Thoracic aorta (tissue), 2 donors: Measurements from ENCODE around the gene FNTB. TPM values are rescaled to one million over a fixed set of nuclear protein-coding genes. Genes with fewer than 3 reads are reported as not detected.

ENCODE experiments used
- ATAC-seq: fragments of 150-250 bp; one replicate; pipeline ENCODE4 v1.8.0; 2017; ENCODE audit warnings: low read depth; ENCODE audit not compliant: insufficient number of reproducible peaks, low FRiP score
- DNase-seq: peaks from one replicate; pipeline ENCODE4 v3.0.0-alpha.2; 2020; ENCODE audit warnings: low spot score
- H3K27ac ChIP-seq, 2 donors: fragments of 200-600 bp; sonication (generic); 1 replicate in 1 of 2; 2 replicates in 1 of 2; pipeline ENCODE4 v1.5.1; 2016; ENCODE audit warnings: mild to moderate bottlenecking in 2 of 2, moderate library complexity in 2 of 2
- H3K27me3 ChIP-seq: fragments of 200-600 bp; sonication (generic); replicated peaks from 2 replicates; pipeline ENCODE4 v1.6.0; 2016; ENCODE audit warnings: mild to moderate bottlenecking; ENCODE audit not compliant: insufficient read depth
- H3K36me3 ChIP-seq: fragments of 200-600 bp; sonication (generic); one replicate; pipeline ENCODE4 v1.5.1; 2016
- H3K4me1 ChIP-seq, 2 donors: fragments of 200-600 bp; sonication (generic); 1 replicate in 1 of 2; 2 replicates in 1 of 2; pipeline versions ENCODE4 v1.5.1 to v1.6.0; 2016; ENCODE audit warnings: low read depth in 2 of 2, mild to moderate bottlenecking in 1 of 2; ENCODE audit not compliant: control insufficient read depth in 1 of 2
- H3K4me3 ChIP-seq: fragments of 200-600 bp; sonication (generic); 2 replicates; pipeline ENCODE4 v1.5.1; 2016; ENCODE audit warnings: mild to moderate bottlenecking
- H3K9me3 ChIP-seq: fragments of 200-600 bp; sonication (generic); 2 replicates; pipeline ENCODE4 v1.5.1; 2016
- total RNA-seq, 2 donors: library from RNA; depleted of rRNA; stranded (reverse); fragments of >200 nt; gene quantifications; one replicate each; pipeline versions ENCODE4 v1.1.0 to v1.2.3, GENCODE V29; 2016
- TF ChIP-seq, protein P1 (sequence below): fragments of 200-600 bp; sonication (generic); IDR thresholded peaks from one replicate; pipeline ENCODE4 v1.5.1; 2019; ENCODE audit warnings: antibody characterized with exemption

FNTB gene, protein sequence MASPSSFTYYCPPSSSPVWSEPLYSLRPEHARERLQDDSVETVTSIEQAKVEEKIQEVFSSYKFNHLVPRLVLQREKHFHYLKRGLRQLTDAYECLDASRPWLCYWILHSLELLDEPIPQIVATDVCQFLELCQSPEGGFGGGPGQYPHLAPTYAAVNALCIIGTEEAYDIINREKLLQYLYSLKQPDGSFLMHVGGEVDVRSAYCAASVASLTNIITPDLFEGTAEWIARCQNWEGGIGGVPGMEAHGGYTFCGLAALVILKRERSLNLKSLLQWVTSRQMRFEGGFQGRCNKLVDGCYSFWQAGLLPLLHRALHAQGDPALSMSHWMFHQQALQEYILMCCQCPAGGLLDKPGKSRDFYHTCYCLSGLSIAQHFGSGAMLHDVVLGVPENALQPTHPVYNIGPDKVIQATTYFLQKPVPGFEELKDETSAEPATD
- total RNA-seq = 10 to 100 TPM in 1 of 2 donors, 1 to 10 TPM in 1; 6.8 to 18.3 TPM

DNA sequence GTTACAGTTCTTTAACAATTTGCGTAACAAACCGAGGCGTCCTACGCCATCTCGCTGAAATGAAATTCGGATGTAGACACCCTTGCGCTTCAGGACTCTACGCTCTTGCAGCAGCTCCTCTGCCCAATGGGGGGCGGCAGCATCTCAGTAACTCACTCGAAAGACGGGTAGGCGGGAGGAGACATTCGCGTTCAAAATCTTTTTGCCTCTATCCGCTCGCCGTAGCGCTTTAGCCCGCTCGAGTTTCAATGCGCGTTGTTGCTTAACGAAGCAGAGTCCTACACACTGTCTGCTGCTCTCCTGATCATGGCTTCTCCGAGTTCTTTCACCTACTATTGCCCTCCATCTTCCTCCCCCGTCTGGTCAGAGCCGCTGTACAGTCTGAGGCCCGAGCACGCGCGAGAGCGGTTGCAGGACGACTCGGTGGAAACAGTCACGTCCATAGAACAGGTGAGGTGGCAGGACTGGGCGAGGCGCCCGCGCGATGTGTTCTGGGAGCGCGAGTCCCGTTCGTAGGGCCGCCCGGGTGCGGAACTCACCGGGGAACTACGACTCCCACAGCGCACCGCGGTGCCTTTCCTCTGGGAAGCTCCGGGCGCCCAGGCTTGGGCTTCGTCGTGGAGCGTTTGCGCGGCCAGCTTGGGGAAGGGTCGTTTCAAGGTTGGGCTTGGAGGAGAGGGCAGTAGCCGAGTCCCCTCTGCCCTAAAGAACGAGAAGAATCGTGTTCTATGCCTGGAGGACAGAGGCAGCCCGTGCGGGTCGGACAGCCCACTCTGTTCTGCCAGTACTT, at the start of gene FNTB:
Gene FNTB, plus strand, starts transcription at position 248 of the 790 bp plus-strand sequence. Its CDS starts 59 bp downstream, at position 307.
- TF ChIP-seq, protein P1, sequence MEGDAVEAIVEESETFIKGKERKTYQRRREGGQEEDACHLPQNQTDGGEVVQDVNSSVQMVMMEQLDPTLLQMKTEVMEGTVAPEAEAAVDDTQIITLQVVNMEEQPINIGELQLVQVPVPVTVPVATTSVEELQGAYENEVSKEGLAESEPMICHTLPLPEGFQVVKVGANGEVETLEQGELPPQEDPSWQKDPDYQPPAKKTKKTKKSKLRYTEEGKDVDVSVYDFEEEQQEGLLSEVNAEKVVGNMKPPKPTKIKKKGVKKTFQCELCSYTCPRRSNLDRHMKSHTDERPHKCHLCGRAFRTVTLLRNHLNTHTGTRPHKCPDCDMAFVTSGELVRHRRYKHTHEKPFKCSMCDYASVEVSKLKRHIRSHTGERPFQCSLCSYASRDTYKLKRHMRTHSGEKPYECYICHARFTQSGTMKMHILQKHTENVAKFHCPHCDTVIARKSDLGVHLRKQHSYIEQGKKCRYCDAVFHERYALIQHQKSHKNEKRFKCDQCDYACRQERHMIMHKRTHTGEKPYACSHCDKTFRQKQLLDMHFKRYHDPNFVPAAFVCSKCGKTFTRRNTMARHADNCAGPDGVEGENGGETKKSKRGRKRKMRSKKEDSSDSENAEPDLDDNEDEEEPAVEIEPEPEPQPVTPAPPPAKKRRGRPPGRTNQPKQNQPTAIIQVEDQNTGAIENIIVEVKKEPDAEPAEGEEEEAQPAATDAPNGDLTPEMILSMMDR = peak; percentile 65
- H3K36me3 ChIP-seq = no peaks in the 10 kb centered on the region
- H3K9me3 ChIP-seq = no peaks in the 10 kb centered on the region
- DNase-seq (peak; percentile 85), ATAC-seq (peak; percentile 96)
- peak within 1 kb of the TSS; percentile 85 for H3K4me3 ChIP-seq
- H3K4me1 ChIP-seq = peaks cover 7 to 17% of the 10 kb centered on the region in 2 donors
- no peaks in the 10 kb centered on the region for H3K27me3 ChIP-seq
- H3K27ac ChIP-seq = peak within 1 kb of the TSS; percentile 64 to 69

DNA sequence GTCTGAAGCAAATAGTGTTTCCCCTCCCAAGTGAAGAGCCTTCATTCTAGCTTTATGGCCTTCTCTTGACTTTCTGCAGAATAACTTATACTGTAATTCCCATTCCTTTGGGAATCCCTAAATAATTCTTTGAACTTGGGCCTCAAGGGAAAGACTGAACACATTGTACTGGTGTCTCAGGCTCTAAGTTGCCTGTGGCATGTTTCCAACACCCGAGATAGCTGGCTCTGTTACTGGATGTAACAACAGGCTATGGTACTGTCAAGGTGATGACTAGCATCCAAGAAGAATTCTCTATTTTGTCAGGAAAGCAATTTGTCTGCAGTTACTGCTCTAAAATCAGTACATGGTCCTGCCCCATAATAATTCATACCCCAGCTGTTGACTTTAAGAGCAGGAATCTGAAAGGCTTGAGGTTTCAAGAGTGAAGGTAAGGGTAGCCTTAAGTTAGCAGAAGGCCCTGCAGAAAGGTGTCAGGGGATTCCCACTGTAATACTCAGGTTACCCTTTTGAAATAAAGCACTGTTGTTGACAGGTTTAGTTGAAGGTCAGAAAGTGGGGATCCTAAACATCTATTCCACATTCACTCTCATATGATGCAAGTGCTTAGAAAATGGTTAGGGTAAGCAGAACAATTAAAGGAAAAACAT, 49.4 kb upstream of the FNTB start:
- DNase-seq (no peak), ATAC-seq (no peak)
- no peaks in the 10 kb centered on the region for H3K27me3 ChIP-seq
- H3K36me3 ChIP-seq = peaks cover 7% of the 10 kb centered on the region
- TF ChIP-seq, protein P1 = no peak
- H3K4me3 ChIP-seq = no peak overlapping the region
- peaks cover 14 to 40% of the 10 kb centered on the region in 2 donors for H3K4me1 ChIP-seq
- H3K27ac ChIP-seq = no peak overlapping the region
- no peaks in the 10 kb centered on the region for H3K9me3 ChIP-seq

DNA sequence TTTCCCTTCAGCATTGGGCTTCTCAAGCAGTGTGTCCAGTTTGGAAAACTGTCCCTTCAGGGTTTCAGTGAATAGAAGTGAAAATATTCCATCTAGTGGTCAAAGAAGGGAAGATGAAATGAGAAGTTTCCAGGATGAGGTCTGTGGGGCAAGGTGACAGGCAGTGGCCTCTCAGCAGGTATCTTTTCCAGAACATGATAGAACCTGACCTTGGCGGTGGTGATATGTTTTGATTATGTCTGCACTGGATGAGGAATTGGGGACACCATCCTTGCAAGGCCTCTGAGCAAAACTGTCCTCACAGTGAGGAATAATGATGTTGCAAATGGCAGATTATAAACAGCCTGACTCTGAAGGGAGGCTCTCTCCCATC, 48.9 kb upstream of the FNTB start:
- ATAC-seq (no peak), DNase-seq (no peak)
- peaks cover 14 to 40% of the 10 kb centered on the region in 2 donors for H3K4me1 ChIP-seq
- H3K36me3 ChIP-seq = peaks cover 10% of the 10 kb centered on the region
- no peaks in the 10 kb centered on the region for H3K27me3 ChIP-seq
- H3K4me3 ChIP-seq = no peak overlapping the region
- TF ChIP-seq, protein P1 = peak; percentile 39
- no peaks in the 10 kb centered on the region for H3K9me3 ChIP-seq
- no peak overlapping the region for H3K27ac ChIP-seq

DNA sequence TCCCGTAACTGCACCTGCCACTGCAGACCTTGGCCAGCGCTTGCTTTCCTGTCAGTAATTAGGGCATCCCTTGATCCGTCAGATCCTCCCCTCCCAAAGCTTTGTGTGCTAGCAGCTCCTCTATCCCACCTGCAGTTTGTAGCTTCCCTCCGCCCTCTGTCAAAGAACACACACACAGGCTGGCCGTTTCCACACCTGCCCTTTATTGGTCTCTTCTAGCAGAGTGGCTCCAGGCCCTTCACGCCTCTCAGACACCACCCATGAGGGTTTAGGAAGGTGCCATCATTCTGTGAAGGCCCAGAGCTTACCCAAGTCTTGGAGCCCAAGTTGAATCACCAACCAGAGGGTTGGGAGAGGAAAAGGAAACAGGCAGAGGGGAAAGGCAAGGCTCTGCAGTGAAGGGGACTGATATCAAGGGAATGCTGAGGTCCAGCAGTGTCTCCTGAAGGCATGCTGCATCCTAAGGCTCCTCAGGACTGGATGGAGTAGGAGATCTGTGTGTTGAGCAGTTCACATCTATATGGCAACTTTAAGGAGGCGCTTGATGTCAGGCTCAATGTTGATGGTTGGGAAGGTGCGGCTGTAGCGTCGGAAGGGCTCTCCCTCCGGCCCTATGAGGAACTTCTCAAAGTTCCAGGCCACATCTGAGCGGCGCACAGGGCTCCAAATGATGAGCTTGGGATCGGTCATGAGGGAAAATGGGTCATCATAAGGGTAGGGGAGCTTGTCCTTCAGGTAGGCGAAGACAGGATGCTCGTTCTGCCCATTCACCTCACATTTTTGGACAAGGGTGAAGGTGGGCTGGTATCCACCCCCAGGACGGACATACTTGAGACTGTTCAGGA, 47.5 kb upstream of the FNTB start:
- Histone ChIP-seq H3K9me3 (no peaks in the 10 kb centered on the region), H3K4me1 (peaks cover 11 to 31% of the 10 kb centered on the region in 2 donors), H3K27me3 (no peaks in the 10 kb centered on the region), H3K27ac (no peak overlapping the region), H3K36me3 (peaks cover 13% of the 10 kb centered on the region), H3K4me3 (no peak overlapping the region)
- DNase-seq = no peak
- TF ChIP-seq, protein P1 = no peak
- ATAC-seq = no peak
